ENCODE data around the gene IRX3. TPM values are rescaled to one million over a fixed set of nuclear protein-coding genes. Genes with fewer than 3 reads are reported as not detected.

IRX3 gene
- total RNA-seq, 1 donor from 2014 or later = 0.11 TPM

DNA sequence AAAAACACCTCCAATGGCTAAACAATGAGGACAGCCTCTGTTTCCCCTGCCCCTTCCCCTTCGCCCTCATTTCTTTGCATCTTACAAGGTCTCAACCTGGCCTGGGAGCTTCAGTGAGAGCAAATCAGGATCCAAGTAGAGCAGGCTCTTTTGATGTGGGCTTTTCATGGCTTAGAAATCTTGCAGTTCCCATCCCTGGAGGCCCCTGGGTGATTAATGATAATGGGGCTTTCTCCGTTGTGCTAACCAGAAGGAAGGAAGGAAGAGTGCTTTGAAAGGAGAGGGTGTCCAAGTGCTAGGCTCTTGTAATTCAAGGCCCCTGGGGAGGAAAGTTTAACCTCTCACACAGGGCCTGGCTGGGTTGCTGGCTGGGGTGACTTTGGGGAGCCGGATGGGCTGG, 18.5 kb upstream of the IRX3 start:
- Histone ChIP-seq H3K4me1 (no peaks in the 10 kb centered on the region), H3K4me3 (no peak overlapping the region), H3K27me3 (no peaks in the 10 kb centered on the region), H3K9me3 (no peaks in the 10 kb centered on the region), H3K27ac (no peak overlapping the region), H3K36me3 (no peaks in the 10 kb centered on the region)
- intact Hi-C loops (cut with DNase I) = no loop called here
- DNase-seq (ENCODE audit: low spot score in 2 of 2) = no peak
- TF ChIP-seq, protein P1, sequence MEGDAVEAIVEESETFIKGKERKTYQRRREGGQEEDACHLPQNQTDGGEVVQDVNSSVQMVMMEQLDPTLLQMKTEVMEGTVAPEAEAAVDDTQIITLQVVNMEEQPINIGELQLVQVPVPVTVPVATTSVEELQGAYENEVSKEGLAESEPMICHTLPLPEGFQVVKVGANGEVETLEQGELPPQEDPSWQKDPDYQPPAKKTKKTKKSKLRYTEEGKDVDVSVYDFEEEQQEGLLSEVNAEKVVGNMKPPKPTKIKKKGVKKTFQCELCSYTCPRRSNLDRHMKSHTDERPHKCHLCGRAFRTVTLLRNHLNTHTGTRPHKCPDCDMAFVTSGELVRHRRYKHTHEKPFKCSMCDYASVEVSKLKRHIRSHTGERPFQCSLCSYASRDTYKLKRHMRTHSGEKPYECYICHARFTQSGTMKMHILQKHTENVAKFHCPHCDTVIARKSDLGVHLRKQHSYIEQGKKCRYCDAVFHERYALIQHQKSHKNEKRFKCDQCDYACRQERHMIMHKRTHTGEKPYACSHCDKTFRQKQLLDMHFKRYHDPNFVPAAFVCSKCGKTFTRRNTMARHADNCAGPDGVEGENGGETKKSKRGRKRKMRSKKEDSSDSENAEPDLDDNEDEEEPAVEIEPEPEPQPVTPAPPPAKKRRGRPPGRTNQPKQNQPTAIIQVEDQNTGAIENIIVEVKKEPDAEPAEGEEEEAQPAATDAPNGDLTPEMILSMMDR (IDR thresholded peaks at IDR 0.05) = no peak

DNA sequence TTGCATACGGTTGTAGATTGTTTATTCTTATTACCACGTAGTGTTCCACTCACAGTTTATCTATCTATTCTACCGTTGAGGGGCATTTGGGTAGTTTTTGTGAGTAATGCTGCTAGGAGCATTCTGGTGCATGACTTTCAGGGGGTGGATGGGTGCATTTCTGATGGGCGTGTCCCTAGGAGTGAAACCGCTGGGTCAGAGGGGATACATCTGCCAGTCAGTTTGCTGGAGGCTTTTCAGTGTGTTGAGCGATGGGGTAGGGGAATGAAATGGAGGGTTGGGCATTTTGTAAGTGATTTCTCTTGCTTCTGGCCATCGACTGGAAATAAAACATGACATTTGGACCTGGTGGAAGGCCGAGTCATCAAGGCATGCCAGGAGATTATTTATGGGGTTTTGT, 17.0 kb upstream of the IRX3 start:
- no peaks in the 10 kb centered on the region for H3K9me3 ChIP-seq
- no peak for DNase-seq (ENCODE audit: low spot score in 2 of 2)
- H3K4me1 ChIP-seq = no peaks in the 10 kb centered on the region
- no peaks in the 10 kb centered on the region for H3K36me3 ChIP-seq
- intact Hi-C loops (cut with DNase I) = no loop called here
- H3K27me3 ChIP-seq = no peaks in the 10 kb centered on the region
- TF ChIP-seq, protein P1 (IDR thresholded peaks at IDR 0.05) = no peak
- no peak overlapping the region for H3K4me3 ChIP-seq
- H3K27ac ChIP-seq = no peak overlapping the region

DNA sequence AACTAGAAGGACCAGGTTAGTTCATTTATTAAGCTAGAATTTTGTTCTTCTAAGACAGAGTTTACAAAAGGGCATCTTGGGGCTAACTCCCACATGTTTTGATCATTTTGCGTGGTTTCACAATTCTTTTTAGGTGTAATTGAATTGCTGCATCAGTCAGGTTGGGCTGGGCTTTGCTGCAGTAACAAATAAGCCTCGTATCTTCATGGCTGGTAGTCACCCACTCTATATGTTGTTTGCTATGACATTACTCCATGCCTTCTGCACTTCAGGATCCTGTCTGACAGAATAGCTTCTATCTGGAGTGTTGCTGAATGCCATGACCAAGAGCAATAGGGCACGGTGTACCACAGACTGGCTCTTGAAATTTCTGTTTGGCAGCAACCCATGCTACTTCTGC, 10.6 kb upstream of the IRX3 start:
- Histone ChIP-seq H3K36me3 (no peaks in the 10 kb centered on the region), H3K27ac (no peak overlapping the region), H3K9me3 (no peaks in the 10 kb centered on the region), H3K27me3 (no peaks in the 10 kb centered on the region), H3K4me1 (no peaks in the 10 kb centered on the region), H3K4me3 (no peak overlapping the region)
- TF ChIP-seq, protein P1 (IDR thresholded peaks at IDR 0.05) = no peak
- no peak for DNase-seq (ENCODE audit: low spot score in 2 of 2)
- intact Hi-C loops (cut with DNase I) = no loop called here

DNA sequence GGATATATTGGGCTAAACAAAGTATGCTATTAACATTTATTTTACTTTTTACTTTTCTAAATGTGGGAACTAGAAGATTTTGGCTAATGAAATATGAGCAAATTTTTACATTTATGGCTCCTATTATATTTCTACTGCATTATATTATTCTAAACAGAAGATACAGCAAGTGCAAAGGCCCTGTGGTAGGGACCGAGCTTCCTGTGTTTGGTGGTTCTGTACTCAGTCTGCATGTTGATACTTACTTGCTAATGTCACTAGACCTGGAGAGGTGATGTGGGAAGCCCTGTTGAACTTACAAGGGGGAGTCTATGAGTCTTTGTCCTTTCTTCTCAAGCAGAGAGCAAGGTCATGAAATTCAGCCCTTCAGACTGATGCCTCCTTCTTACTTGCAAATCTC, 10.0 kb upstream of the IRX3 start:
- H3K27ac ChIP-seq = no peak overlapping the region
- H3K4me3 ChIP-seq = no peak overlapping the region
- H3K4me1 ChIP-seq = no peaks in the 10 kb centered on the region
- H3K9me3 ChIP-seq = no peaks in the 10 kb centered on the region
- no peaks in the 10 kb centered on the region for H3K27me3 ChIP-seq
- TF ChIP-seq, protein P1 (IDR thresholded peaks at IDR 0.05) = no peak
- no peak for DNase-seq (ENCODE audit: low spot score in 2 of 2)
- intact Hi-C loops (cut with DNase I) = no loop called here
- H3K36me3 ChIP-seq = no peaks in the 10 kb centered on the region

DNA sequence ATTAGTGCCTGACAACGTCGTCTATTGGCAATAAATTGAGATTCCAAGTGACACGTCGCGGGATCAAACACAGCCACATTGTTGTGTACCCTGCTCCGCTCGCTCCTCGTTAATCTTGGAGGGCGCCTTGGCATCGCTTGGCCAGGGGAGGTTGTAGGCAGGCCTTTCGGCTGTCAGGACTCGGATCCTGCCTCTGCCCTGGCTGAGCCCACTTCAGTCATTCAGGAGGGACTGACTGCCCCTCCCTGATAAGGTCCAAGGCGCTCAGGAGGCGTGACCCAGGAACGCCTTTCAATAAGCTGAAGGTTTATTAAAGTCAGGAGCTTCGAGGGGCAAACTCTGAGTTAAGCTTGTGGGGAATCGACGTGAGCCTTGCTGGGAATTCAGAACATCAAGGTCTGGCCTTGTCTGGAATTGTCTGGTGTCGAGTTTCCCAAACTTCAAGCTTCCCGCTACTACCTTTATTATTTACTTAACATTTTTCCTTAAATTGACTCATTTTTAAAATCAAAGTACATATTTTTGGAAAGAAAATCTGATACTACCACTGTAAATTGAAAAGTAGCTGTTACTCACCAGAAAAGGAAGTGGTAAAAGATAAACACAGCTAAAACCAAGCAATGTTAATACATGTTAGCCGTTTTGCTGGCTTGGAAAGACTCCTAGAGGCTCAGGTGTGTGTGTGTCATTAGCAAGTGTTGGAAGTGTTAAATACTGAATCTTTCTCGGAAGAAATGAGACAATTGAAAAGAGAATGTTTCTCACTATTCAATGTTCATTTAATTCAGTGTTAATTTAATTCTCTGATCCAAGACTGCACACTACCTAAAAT, 5.3 kb upstream of the IRX3 start:
- Histone ChIP-seq H3K36me3 (no peaks in the 10 kb centered on the region), H3K27me3 (peaks cover 10% of the 10 kb centered on the region), H3K4me1 (peaks cover 3 to 15% of the 10 kb centered on the region in 2 donors), H3K27ac (no peak overlapping the region), H3K4me3 (no peak overlapping the region), H3K9me3 (no peaks in the 10 kb centered on the region)
- TF ChIP-seq, protein P1 (IDR thresholded peaks at IDR 0.05) = no peak
- DNase-seq (ENCODE audit: low spot score in 2 of 2) = no peak
- intact Hi-C loops (cut with DNase I) = no loop called here
